T-helper 22 cell (primary cell): ENCODE measurements around the gene ANKMY2.
"Not testable (repeated sequence)": the region's sequence is repeated elsewhere in the genome, so short reads cannot be mapped to it uniquely, and the experiment has no call there.

Experiments used
- DNase-seq: peaks from one replicate; pipeline ENCODE4 v3.0.0-alpha.2; 2020; ENCODE audit warnings: low read depth

Gene ANKMY2

DNA sequence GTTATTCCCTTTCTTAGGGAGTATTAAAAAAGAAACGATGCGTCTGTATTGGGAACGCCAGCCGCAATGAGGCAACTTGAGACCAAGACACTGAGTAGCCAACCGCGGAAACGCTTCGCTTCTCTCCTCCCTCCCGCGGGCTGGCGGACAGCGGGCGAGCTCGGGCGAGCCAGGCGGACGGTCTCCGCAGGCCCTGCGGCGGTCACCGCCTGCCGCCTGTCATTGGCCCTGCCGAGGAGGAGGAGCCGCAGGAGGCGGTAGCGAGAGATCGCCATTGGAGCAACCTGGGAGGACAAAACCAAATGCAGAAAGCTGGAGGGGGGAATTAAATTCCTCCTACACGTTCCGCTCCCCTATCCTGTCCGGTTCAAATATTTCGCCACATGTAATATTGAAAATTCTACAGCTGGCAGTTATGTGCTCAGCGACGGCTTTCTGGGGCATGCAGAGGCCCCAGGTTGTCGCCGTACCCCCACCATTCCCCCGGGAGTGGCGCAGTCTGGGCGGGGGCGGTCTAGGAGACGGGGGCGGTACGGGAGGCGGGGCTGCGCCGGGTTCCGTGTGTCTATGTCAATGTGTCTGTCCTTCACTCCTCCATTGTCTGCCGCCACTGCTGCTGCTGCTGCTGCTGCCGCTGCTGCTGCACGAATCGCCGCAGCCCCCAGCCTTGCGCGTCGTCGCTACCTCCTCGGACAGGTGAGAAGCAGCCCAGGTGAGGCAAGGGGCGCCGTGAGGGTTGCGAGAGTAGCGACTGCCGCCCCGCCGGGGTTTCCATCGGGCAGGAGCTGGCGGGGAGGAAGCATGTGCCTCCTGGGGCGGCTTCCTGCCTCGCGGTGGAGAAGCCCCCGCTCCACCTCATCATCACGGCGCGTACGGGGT is at the start of gene ANKMY2, which contains the start of gene BZW2:
Gene ANKMY2 (minus strand): TSS at position 162 of the 879 bp plus-strand sequence. CDS start 181 bp downstream, outside the sequence.
Gene BZW2 (plus strand): TSS at position 589 of the 879 bp plus-strand sequence. CDS start 19,263 bp downstream, outside the sequence.
- peak; percentile 88 for DNase-seq

DNA sequence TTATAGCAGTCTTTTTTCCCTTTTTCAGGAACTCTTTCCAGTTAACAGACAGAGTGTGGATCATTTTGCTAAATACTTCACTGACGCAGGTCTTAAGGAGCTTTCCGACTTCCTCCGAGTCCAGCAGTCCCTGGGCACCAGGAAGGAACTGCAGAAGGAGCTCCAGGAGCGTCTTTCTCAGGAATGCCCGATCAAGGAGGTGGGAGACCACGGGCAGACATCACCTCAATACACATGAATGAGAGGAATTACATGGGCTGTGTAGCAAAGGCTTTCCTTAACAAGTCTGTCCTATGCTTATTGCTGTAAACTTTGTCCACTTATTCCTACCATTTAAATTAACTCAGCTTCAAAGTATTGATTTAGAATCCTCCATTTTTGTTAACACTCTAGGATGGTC is 49.3 kb upstream of the ANKMY2 start:
- DNase-seq = no peak

- DNase-seq = no peak
Measured at GRCh38 chr7:16693601-16694318, 48.2 kb upstream of the ANKMY2 start.

GRCh38 chr7:16691241-16691640 is 45.7 kb upstream of the ANKMY2 start:
- DNase-seq = no peak

DNA sequence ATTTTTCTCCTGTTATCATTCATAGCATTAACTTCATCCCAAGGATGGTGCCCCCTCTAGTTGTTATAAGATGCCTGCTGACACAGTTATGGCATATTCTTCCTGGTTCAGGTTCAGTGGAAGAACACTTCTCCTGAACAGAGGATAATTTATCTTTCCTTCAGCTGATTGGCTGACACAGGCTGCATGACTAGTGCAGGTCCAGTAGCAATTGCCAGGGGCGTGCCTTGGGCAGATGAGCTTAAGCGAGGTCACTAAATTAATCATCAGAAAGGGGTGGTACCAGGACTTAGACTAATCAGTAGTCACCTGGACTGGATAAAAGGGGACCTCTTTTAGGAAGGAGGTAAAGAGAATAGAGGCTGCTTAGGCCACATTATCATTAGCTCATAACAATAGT is 42.7 kb upstream of the ANKMY2 start:
- DNase-seq = no peak

DNA sequence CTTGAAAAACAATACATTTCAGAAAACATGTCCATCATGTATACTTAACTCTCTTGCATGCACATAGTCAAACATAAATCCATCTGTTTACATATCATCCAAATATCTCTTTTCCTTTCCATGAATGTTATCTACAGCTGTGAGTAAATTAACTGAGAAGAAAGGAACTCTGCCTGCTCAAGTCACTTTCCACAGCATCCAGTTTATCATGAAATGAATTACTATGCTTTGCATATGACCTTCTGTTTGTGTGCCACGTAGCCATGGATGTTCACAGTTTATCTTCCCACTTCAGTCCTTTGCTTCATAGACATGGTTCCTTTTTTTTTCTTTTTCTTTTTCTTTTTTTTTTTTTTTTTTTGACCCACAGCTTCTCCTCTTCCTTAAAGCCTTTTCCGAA is 40.0 kb upstream of the ANKMY2 start:
- no peak for DNase-seq

DNA sequence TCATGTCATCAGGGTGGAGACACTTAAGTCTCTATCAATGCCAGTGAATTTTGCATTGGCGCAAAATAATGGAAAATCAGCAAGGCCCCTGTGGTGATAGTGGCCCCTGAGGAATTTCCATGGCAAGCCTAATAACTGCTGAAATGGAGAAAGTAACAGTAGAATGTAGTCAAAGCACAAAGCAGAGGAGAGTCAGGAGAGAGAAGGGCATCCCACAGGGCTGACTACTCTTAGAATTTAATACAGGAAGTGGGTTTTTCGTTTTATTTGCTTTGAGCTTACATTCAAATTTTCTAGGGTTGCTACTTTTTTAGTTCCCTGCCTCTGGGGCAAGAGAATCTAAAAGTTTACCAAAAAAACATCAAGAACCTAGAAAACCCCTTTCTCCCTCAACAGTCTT is 39.4 kb upstream of the ANKMY2 start:
- no peak for DNase-seq

DNA sequence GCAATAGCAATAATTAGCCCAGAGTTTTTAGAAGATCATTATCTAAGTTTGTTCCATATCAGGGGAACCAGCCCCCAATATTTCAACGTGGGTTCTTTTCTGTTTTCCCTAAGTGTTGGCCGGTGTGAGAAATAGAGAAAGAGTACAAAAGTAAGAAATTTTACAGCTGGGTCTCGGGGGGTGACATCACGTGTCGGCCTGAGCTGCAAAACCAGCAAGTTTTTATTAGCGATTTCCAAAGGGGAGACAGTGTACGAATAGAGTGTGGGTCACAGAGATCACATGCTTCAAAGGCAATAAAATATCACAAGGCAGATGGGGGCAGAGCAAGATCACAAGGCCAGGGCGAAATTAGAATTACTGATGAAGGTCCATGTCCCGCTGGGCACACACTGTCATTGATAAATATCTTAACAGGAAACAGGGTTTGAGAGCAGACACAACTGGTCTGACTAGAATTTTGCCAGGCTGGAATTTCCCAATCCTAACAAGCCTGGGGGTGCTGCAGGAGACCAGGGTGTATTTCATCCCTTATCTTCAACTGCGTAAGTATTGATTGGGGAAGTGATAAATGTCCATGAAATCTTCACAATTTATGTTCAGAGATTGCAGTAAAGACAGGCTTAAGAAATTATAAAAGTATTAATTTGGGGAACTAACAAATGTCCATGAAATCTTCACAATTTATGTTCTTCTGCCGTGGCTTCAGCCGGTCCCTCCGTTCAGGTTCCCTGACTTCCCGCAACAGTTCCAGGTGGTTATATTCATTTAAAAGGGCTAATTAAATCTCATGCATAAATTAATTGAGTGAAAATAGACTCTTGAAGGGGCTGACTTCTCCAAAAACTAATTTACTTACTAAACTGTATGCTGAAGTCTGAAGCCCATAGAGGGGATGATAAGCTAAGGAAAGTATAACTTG is 33.4 kb upstream of the ANKMY2 start:
- DNase-seq = not testable (repeated sequence)

GRCh38 chr7:16677978-16678494 is 32.5 kb upstream of the ANKMY2 start:
- no peak for DNase-seq

- no peak for DNase-seq
Measured at GRCh38 chr7:16675277-16675676, 29.7 kb upstream of the ANKMY2 start.

GRCh38 chr7:16671811-16672210 is 26.3 kb upstream of the ANKMY2 start:
- DNase-seq = no peak

GRCh38 chr7:16670731-16671344 is 25.3 kb upstream of the ANKMY2 start:
- no peak for DNase-seq

- no peak for DNase-seq
Measured at GRCh38 chr7:16670021-16670420, 24.5 kb upstream of the ANKMY2 start.

DNA sequence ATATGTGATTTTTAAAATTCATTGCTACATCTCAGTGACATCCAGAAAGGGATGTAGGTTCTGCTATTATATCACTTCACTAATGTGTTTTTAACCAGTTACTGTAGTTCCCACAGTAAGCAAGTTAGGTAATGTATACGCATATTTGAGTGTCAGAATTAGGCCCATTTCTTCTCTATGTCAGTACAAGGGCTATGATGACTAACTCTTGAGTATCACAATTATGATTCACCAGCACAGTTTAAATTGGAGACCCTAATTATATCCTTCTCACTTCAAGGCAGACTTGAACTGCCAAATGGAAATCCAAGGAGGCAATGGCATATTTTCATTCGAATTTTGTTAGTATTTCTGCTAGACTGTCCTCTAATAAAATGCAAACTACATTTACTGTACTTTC is 24.0 kb upstream of the ANKMY2 start:
- no peak for DNase-seq

- no peak for DNase-seq
Measured at GRCh38 chr7:16668978-16669377, 23.4 kb upstream of the ANKMY2 start.

GRCh38 chr7:16668049-16668858 is 22.7 kb upstream of the ANKMY2 start:
- DNase-seq = no peak

DNA sequence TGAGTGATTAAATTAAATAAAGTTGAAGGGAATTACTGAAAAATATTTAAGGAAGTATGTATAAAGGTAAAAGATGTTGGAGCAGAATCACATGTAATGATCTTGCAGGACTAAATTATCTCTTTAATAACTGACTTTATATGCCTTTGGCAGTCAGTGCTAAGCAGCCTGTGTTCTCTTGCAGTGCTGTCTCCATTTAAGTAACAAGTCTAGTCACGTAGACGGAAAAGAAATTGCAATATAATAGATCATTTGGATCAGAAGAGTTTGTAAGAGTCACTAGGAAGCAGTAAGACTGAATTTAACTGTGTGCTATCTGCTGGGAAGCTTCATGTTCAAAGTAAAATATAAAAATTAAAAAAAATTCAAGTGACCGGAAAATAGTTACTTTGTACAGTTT is 21.8 kb upstream of the ANKMY2 start:
- no peak for DNase-seq

DNA sequence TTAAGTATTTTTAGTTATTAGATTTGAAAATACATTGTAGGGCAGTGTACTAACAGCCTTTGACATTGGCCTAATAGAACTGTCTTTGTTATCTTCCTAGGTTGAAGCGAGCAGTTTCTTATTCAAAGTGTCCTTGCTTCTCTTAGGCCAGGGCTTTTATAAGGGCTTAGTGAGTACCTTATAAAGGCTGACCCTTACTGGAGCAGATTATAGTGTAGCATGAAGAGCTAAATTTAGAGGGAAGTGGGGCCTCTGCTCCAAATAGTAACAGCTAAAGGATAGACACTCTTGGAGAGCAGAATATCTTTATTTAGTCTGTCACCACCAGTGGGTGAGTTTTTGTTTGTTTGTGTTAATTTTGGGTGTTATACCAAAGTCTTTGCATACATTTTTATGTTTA is 16.4 kb upstream of the ANKMY2 start:
- DNase-seq = no peak

DNA sequence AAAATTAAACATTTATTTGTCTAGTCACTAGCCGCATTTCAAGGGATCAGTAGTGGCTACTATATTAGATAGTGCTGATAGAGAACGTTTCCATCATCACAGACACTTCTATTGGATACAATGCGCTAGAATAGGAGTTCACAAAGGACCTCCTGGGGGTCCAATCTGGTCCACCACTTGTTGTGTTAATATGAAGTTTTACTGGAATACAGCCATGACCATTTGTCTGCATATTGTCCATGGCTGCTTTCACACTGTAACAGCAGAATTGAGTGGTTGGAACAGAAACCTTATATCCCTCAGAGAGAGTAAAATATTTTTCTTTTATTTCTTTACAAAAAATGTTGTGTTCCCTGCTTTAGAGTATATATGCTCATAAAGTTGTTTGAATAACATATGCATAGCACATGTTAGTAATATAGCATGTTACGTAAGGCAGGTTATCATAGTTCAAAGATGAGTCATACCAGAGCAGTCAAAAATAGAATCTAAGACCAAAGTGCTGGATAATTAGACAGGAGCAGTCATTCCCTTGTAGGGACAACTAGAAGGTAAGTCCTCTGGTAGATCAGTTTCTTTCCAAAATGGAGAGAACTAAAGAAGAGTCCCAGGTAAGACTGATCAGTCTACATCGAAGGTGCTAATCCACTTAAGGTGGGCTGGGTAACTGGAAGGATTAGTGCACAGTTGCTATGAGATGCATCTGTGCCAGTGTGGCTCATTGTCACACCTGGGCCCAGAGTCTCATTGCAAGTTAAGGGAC is 15.3 kb upstream of the ANKMY2 start:
- no peak for DNase-seq
